ENCODE data around the gene ACTG1. TPM values are rescaled to one million over a fixed set of nuclear protein-coding genes. Genes with fewer than 3 reads are reported as not detected.

The ACTG1 gene
- total and polyA plus RNA-seq, 4 donors, result 347 to 1,699 (median 1,282) TPM

- H3K9me3 ChIP-seq (ENCODE audit: control insufficient read depth in 4 of 4, low read length in 3 of 4), result no peaks in the 10 kb centered on the region
- under 1% methylated on average over 69 of the region's 69 CpGs for WGBS
- TF ChIP-seq MAX (IDR thresholded peaks at IDR 0.05), result no peak
- TF ChIP-seq JUND (IDR thresholded peaks at IDR 0.05), result no peak
- no peak for TF ChIP-seq HNF4A (conservative IDR thresholded peaks at IDR 0.05)
- no peak for TF ChIP-seq ZBTB33 (IDR thresholded peaks at IDR 0.05)
- no peak for TF ChIP-seq SP1 (IDR thresholded peaks at IDR 0.05)
- TF ChIP-seq, protein P1, sequence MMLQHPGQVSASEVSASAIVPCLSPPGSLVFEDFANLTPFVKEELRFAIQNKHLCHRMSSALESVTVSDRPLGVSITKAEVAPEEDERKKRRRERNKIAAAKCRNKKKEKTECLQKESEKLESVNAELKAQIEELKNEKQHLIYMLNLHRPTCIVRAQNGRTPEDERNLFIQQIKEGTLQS (IDR thresholded peaks at IDR 0.05), result no peak
- TF ChIP-seq YY1 (IDR thresholded peaks at IDR 0.05), result no peak
- no peak for TF ChIP-seq RXRA (IDR thresholded peaks at IDR 0.05)
- TF ChIP-seq GABPA (IDR thresholded peaks at IDR 0.05 in 1 of 2, conservative IDR thresholded peaks at IDR 0.05 in 1 of 2), result no peak
- TF ChIP-seq, protein P2, sequence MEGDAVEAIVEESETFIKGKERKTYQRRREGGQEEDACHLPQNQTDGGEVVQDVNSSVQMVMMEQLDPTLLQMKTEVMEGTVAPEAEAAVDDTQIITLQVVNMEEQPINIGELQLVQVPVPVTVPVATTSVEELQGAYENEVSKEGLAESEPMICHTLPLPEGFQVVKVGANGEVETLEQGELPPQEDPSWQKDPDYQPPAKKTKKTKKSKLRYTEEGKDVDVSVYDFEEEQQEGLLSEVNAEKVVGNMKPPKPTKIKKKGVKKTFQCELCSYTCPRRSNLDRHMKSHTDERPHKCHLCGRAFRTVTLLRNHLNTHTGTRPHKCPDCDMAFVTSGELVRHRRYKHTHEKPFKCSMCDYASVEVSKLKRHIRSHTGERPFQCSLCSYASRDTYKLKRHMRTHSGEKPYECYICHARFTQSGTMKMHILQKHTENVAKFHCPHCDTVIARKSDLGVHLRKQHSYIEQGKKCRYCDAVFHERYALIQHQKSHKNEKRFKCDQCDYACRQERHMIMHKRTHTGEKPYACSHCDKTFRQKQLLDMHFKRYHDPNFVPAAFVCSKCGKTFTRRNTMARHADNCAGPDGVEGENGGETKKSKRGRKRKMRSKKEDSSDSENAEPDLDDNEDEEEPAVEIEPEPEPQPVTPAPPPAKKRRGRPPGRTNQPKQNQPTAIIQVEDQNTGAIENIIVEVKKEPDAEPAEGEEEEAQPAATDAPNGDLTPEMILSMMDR (IDR thresholded peaks at IDR 0.05; ENCODE audit: low read depth, low read length, missing input control), result no peak
- H3K4me3 ChIP-seq (ENCODE audit: low read depth in 1 of 3, low read length in 3 of 3), result peak overlapping the region; percentile 77 to 97 (median 94)
- H3K36me3 ChIP-seq (ENCODE audit: control insufficient read depth in 4 of 4, insufficient read depth in 3 of 4, low read depth in 1 of 4, low read length in 3 of 4), result peaks cover 5 to 24% (median 7%) of the 10 kb centered on the region in 4 donors
- H3K9ac ChIP-seq (ENCODE audit: low read depth in 1 of 2, low read length in 2 of 2), result peak overlapping the region; percentile 17 to 38
- DNase-seq (ENCODE audit: low spot score), result peak; percentile 60
- H3K27me3 ChIP-seq (ENCODE audit: control insufficient read depth in 4 of 4, insufficient read depth in 4 of 4, low read length in 3 of 4), result no peaks in the 10 kb centered on the region
- peaks cover 5 to 38% (median 31%) of the 10 kb centered on the region in 4 donors for H3K4me1 ChIP-seq (ENCODE audit: control insufficient read depth in 4 of 4, insufficient read depth in 4 of 4, low read length in 3 of 4)
- peak overlapping the region; percentile 85 to 86 for H3K27ac ChIP-seq (ENCODE audit: low read depth in 1 of 2, low read length in 2 of 2)
Measured at GRCh38 chr17:81551458-81552243, 39.1 kb upstream of the ACTG1 start.

DNA sequence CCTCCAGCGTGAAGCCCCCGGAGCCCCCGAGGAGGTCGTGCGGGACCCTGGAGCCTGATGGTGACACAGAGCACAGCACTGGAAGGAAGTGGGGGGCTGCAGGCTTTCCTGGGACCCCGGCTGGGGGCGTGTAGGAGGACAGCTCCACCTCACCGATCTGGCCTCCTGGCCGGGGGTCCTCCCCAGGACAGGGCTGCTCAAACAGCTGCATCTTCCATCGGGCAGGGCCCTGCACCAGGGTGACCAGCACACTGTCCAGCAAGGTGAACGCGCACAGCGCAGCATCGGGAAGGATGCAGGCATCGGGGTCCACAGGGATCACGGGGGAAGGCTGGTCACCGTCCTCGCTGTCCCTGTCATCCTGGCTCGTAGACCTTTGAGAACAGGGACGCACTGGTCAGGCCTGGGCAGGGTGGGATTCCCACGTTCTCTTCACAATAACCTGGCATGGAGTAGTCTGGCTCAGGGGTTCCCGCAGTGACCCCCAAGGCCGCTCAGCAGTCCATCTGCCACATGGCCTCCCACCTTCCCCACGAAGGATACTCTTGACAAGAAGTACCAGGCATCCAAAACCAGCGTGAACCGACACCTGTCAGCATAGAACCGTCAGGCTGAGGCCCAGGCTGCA, 38.3 kb upstream of the ACTG1 start:
- Histone ChIP-seq H3K4me1 (ENCODE audit: control insufficient read depth in 4 of 4, insufficient read depth in 4 of 4, low read length in 3 of 4) (peaks cover 5 to 38% (median 31%) of the 10 kb centered on the region in 4 donors), H3K9me3 (ENCODE audit: control insufficient read depth in 4 of 4, low read length in 3 of 4) (no peaks in the 10 kb centered on the region), H3K27ac (ENCODE audit: low read depth in 1 of 2, low read length in 2 of 2) (no peak overlapping the region), H3K27me3 (ENCODE audit: control insufficient read depth in 4 of 4, insufficient read depth in 4 of 4, low read length in 3 of 4) (no peaks in the 10 kb centered on the region), H3K4me3 (ENCODE audit: low read depth in 1 of 3, low read length in 3 of 3) (peak overlapping the region in 2 of 3 donors; percentile 94 to 97), H3K9ac (ENCODE audit: low read depth in 1 of 2, low read length in 2 of 2) (peak overlapping the region in 1 of 2 donors; percentile 17), H3K36me3 (ENCODE audit: control insufficient read depth in 4 of 4, insufficient read depth in 3 of 4, low read depth in 1 of 4, low read length in 3 of 4) (peaks cover 5 to 26% (median 9%) of the 10 kb centered on the region in 4 donors)
- WGBS, result 85% methylated on average over 27 of the region's 27 CpGs
- no peak for DNase-seq (ENCODE audit: low spot score)
- TF ChIP-seq REST (IDR thresholded peaks at IDR 0.05) (no peak), RXRA (IDR thresholded peaks at IDR 0.05) (no peak), RAD21 (IDR thresholded peaks at IDR 0.05) (no peak), FOXA1 (IDR thresholded peaks at IDR 0.05) (no peak), YY1 (IDR thresholded peaks at IDR 0.05) (no peak), HNF4A (conservative IDR thresholded peaks at IDR 0.05) (no peak), NR2F2 (IDR thresholded peaks at IDR 0.05) (no peak), EGR1 (IDR thresholded peaks at IDR 0.05; ENCODE audit: low read depth in 2 of 2) (no peak), TAF1 (conservative IDR thresholded peaks at IDR 0.05) (no peak), HNF4G (IDR thresholded peaks at IDR 0.05) (no peak), SP1 (IDR thresholded peaks at IDR 0.05) (no peak), JUND (IDR thresholded peaks at IDR 0.05) (no peak), FOXA2 (IDR thresholded peaks at IDR 0.05) (no peak), GABPA (IDR thresholded peaks at IDR 0.05 in 1 of 2, conservative IDR thresholded peaks at IDR 0.05 in 1 of 2) (no peak), MAX (IDR thresholded peaks at IDR 0.05) (no peak)
- TF ChIP-seq, protein P1 (IDR thresholded peaks at IDR 0.05), result no peak
- TF ChIP-seq, protein P2 (IDR thresholded peaks at IDR 0.05; ENCODE audit: low read depth, low read length, missing input control), result no peak
